ENCODE results near the gene ANO2. TPM values are rescaled to one million over a fixed set of nuclear protein-coding genes. Genes with fewer than 3 reads are reported as not detected.

ANO2 gene
- total RNA-seq, 1 experiment from 2014 or later: 0.71 TPM

- in situ Hi-C loops (cut with HindIII; ENCODE audit: low pct_unique_long_range_greater_than_20kb, low sequenced_read_pairs): no loop called here
- no peak for DNase-seq (ENCODE audit: low read depth, low spot score)
Measured at GRCh38 chr12:5967645-5968415, 22.8 kb upstream of the ANO2 start.

GRCh38 chr12:5966486-5967095 lies 21.5 kb upstream of the ANO2 start:
- DNase-seq (ENCODE audit: low read depth, low spot score): no peak
- in situ Hi-C loops (cut with HindIII; ENCODE audit: low pct_unique_long_range_greater_than_20kb, low sequenced_read_pairs): no loop called here

GRCh38 chr12:5965950-5966383 lies 20.9 kb upstream of the ANO2 start:
- in situ Hi-C loops (cut with HindIII; ENCODE audit: low pct_unique_long_range_greater_than_20kb, low sequenced_read_pairs): no loop called here
- peak; percentile 69 for DNase-seq (ENCODE audit: low read depth, low spot score)

GRCh38 chr12:5964913-5965900 lies 20.1 kb upstream of the ANO2 start:
- DNase-seq (ENCODE audit: low read depth, low spot score): no peak
- in situ Hi-C loops (cut with HindIII; ENCODE audit: low pct_unique_long_range_greater_than_20kb, low sequenced_read_pairs): no loop called here

GRCh38 chr12:5963515-5963914 lies 18.5 kb upstream of the ANO2 start:
- in situ Hi-C loops (cut with HindIII; ENCODE audit: low pct_unique_long_range_greater_than_20kb, low sequenced_read_pairs): no loop called here
- no peak for DNase-seq (ENCODE audit: low read depth, low spot score)

- in situ Hi-C loops (cut with HindIII; ENCODE audit: low pct_unique_long_range_greater_than_20kb, low sequenced_read_pairs): no loop called here
- no peak for DNase-seq (ENCODE audit: low read depth, low spot score)
Measured at GRCh38 chr12:5960783-5961182, 15.7 kb upstream of the ANO2 start.

- DNase-seq (ENCODE audit: low read depth, low spot score): no peak
- in situ Hi-C loops (cut with HindIII; ENCODE audit: low pct_unique_long_range_greater_than_20kb, low sequenced_read_pairs): no loop called here
Measured at GRCh38 chr12:5956987-5957386, 11.9 kb upstream of the ANO2 start.

- DNase-seq (ENCODE audit: low read depth, low spot score): no peak
- in situ Hi-C loops (cut with HindIII; ENCODE audit: low pct_unique_long_range_greater_than_20kb, low sequenced_read_pairs): no loop called here
Measured at GRCh38 chr12:5954661-5955060, 9.6 kb upstream of the ANO2 start.

- in situ Hi-C loops (cut with HindIII; ENCODE audit: low pct_unique_long_range_greater_than_20kb, low sequenced_read_pairs): no loop called here
- no peak for DNase-seq (ENCODE audit: low read depth, low spot score)
Measured at GRCh38 chr12:5953835-5954586, 9.0 kb upstream of the ANO2 start.

- in situ Hi-C loops (cut with HindIII; ENCODE audit: low pct_unique_long_range_greater_than_20kb, low sequenced_read_pairs): no loop called here
- no peak for DNase-seq (ENCODE audit: low read depth, low spot score)
Measured at GRCh38 chr12:5952031-5952430, 7.0 kb upstream of the ANO2 start.

- DNase-seq (ENCODE audit: low read depth, low spot score): no peak
- in situ Hi-C loops (cut with HindIII; ENCODE audit: low pct_unique_long_range_greater_than_20kb, low sequenced_read_pairs): no loop called here
Measured at GRCh38 chr12:5948696-5949095, 3.6 kb upstream of the ANO2 start.

GRCh38 chr12:5947006-5947405 lies 1.9 kb upstream of the ANO2 start:
- in situ Hi-C loops (cut with HindIII; ENCODE audit: low pct_unique_long_range_greater_than_20kb, low sequenced_read_pairs): no loop called here
- no peak for DNase-seq (ENCODE audit: low read depth, low spot score)

GRCh38 chr12:5946388-5946787 lies 1.3 kb upstream of the ANO2 start:
- in situ Hi-C loops (cut with HindIII; ENCODE audit: low pct_unique_long_range_greater_than_20kb, low sequenced_read_pairs): no loop called here

GRCh38 chr12:5944688-5945070 lies 380 bp downstream of the ANO2 start:
- in situ Hi-C loops (cut with HindIII; ENCODE audit: low pct_unique_long_range_greater_than_20kb, low sequenced_read_pairs): no loop called here

More at GRCh38 chr12:5946388-5946787, 1.3 kb upstream of the ANO2 start:
- no peak for DNase-seq (ENCODE audit: low read depth, low spot score)

GRCh38 chr12:5944053-5944452 lies 1.0 kb downstream of the ANO2 start:
- in situ Hi-C loops (cut with HindIII; ENCODE audit: low pct_unique_long_range_greater_than_20kb, low sequenced_read_pairs): no loop called here
- DNase-seq (ENCODE audit: low read depth, low spot score): no peak

More at GRCh38 chr12:5944688-5945070, 380 bp downstream of the ANO2 start:
- DNase-seq (ENCODE audit: low read depth, low spot score): no peak

GRCh38 chr12:5941907-5942306 lies 3.2 kb downstream of the ANO2 start:
- in situ Hi-C loops (cut with HindIII; ENCODE audit: low pct_unique_long_range_greater_than_20kb, low sequenced_read_pairs): no loop called here
- no peak for DNase-seq (ENCODE audit: low read depth, low spot score)

GRCh38 chr12:5927732-5928516 lies 17.1 kb downstream of the ANO2 start:
- DNase-seq (ENCODE audit: low read depth, low spot score): no peak
- in situ Hi-C loops (cut with HindIII; ENCODE audit: low pct_unique_long_range_greater_than_20kb, low sequenced_read_pairs): no loop called here

Data from SK-MEL-5 (cell line).